HCT116 (cell line): ENCODE data around the gene TEDC1. TPM values are rescaled to one million over a fixed set of nuclear protein-coding genes. Genes with fewer than 3 reads are reported as not detected.

Source experiments
- ATAC-seq: fragments of 200-7000 bp; cut with Tn5 transposase; 2 replicates; pipeline ENCODE4 v1.9.1; 2020; ENCODE audit warnings: mild to moderate bottlenecking, moderate library complexity
- BruUV-seq: library from RNA; stranded (reverse); fragments of 400-500 nt; replicated peaks from 2 replicates; lab custom pipeline; 2021; lab: Mats Ljungman, UMichigan
- CTCF ChIA-PET: fragments of 300-600 bp; sonication (Branson Sonifier 250); formaldehyde crosslinking; loops from one replicate; lab custom pipeline; 2021; ENCODE audit warnings: antibody characterized with exemption; lab: Charles Lee
- POLR2A ChIA-PET: fragments of 300-600, 350-600 bp; sonication (Branson Sonifier 250); formaldehyde crosslinking; loops from one replicate; lab custom pipeline; 2021; ENCODE audit warnings: antibody characterized with exemption; lab: Charles Lee
- RAD21 ChIA-PET, 2 experiments: fragments of 300-600 bp; sonication (Branson Sonifier 250); formaldehyde crosslinking; loops; one replicate each; lab custom pipeline; 2023; ENCODE audit warnings: low total read pairs in 2 of 2; ENCODE audit not compliant: uncharacterized antibody in 2 of 2, unreplicated experiment in 2 of 2, low non-redundant PET in 1 of 2; lab: Charles Lee
- DNase-seq: peaks from one replicate; pipeline ENCODE4 v3.0.0-alpha.2; 2010; ENCODE audit warnings: low read depth, low spot score
- H2AFZ ChIP-seq: fragments of 200-600 bp; shearing (Covaris generic), sonication (generic); 2 replicates; pipeline ENCODE4 v1.6.1; 2017; ENCODE audit warnings: low read depth, mixed run types, mixed read lengths, antibody characterized with exemption, low read length; ENCODE audit not compliant: poor library complexity, severe bottlenecking
- H3K27ac ChIP-seq: 2 replicates; pipeline ENCODE4 v1.5.1; 2012; ENCODE audit warnings: low read depth, low read length
- H3K27me3 ChIP-seq: fragments of 200-600 bp; sonication (generic); 2 replicates; pipeline ENCODE4 v1.6.1; 2016; ENCODE audit warnings: mixed run types, low read length, mixed read lengths; ENCODE audit not compliant: insufficient read depth
- H3K36me3 ChIP-seq, 2 experiments: fragments of 200-500 bp in 1 of 2; fragments of 200-600 bp in 1 of 2; sonication (Bioruptor generic) in 1 of 2; sonication (generic) in 1 of 2; 2 replicates each; pipeline versions ENCODE4 v1.5.1 to v1.6.1; 2014 to 2016; ENCODE audit warnings: low read length in 2 of 2, inconsistent platforms in 1 of 2, mixed read lengths in 1 of 2, mixed run types in 1 of 2; ENCODE audit not compliant: insufficient read depth in 2 of 2, control insufficient read depth in 1 of 2
- H3K4me1 ChIP-seq, 2 experiments: fragments of 200-600 bp in 1 of 2; sonication (generic) in 1 of 2; 2 replicates each; pipeline versions ENCODE4 v1.5.1 to v1.6.1; 2012 to 2017; ENCODE audit warnings: low read length in 2 of 2, inconsistent platforms in 1 of 2, mild to moderate bottlenecking in 1 of 2, mixed read lengths in 1 of 2, mixed run types in 1 of 2, moderate library complexity in 1 of 2; ENCODE audit not compliant: insufficient read depth in 2 of 2, control insufficient read depth in 1 of 2
- H3K4me2 ChIP-seq: fragments of 200-600 bp; sonication (generic); 2 replicates; pipeline ENCODE4 v1.6.1; 2017; ENCODE audit warnings: mixed run types, low read length, mixed read lengths
- H3K4me3 ChIP-seq, 2 experiments: fragments of 200-600 bp in 1 of 2; sonication (generic) in 1 of 2; replicated peaks in 1 of 2; 2 replicates each; pipeline ENCODE4 v1.5.1; 2011 to 2016; ENCODE audit warnings: low read length in 2 of 2, control low read depth in 1 of 2, low read depth in 1 of 2, mild to moderate bottlenecking in 1 of 2, mixed read lengths in 1 of 2, mixed run types in 1 of 2
- H3K79me2 ChIP-seq: fragments of 200-600 bp; sonication (generic); 2 replicates; pipeline ENCODE4 v1.6.1; 2017; ENCODE audit warnings: mild to moderate bottlenecking, mixed run types, low read length, moderate library complexity, mixed read lengths; ENCODE audit not compliant: insufficient read depth
- H3K9ac ChIP-seq: fragments of 200-600 bp; sonication (generic); 2 replicates; pipeline ENCODE4 v1.6.1; 2016; ENCODE audit warnings: low read length, mixed read lengths
- H3K9me2 ChIP-seq: fragments of 200-600 bp; sonication (generic), shearing (Covaris generic); 2 replicates; pipeline ENCODE4 v1.6.1; 2017; ENCODE audit warnings: mixed run types, mild to moderate bottlenecking, moderate library complexity; ENCODE audit not compliant: insufficient read depth
- H3K9me3 ChIP-seq, 2 experiments: fragments of 200-500 bp in 1 of 2; fragments of 200-600 bp in 1 of 2; sonication (Bioruptor generic) in 1 of 2; sonication (generic) in 1 of 2; 2 replicates each; pipeline ENCODE4 v1.6.1; 2014 to 2017; ENCODE audit warnings: low read length in 2 of 2, mixed read lengths in 2 of 2, inconsistent platforms in 1 of 2, low read depth in 1 of 2, mild to moderate bottlenecking in 1 of 2, mixed run types in 1 of 2, moderate library complexity in 1 of 2; ENCODE audit not compliant: control insufficient read depth in 1 of 2, insufficient read depth in 1 of 2
- H4K20me1 ChIP-seq: fragments of 200-600 bp; sonication (generic), shearing (Covaris generic); 2 replicates; pipeline ENCODE4 v1.6.1; 2017; ENCODE audit warnings: mixed run types, mild to moderate bottlenecking, moderate library complexity; ENCODE audit not compliant: insufficient read depth
- CBX3 ChIP-seq: IDR thresholded peaks from 2 replicates; pipeline ENCODE4 v1.6.1; 2012; ENCODE audit warnings: low read depth
- ELF1 ChIP-seq: IDR thresholded peaks from 2 replicates; pipeline ENCODE4 v1.6.1; 2012; ENCODE audit warnings: low read depth, borderline replicate concordance
- EZH2phosphoT487 ChIP-seq: fragments of 200-600 bp; IDR thresholded peaks from 2 replicates; pipeline ENCODE4 v1.6.1; 2018; ENCODE audit warnings: antibody characterized with exemption, borderline replicate concordance
- FOSL1 ChIP-seq: IDR thresholded peaks from 2 replicates; pipeline ENCODE4 v1.6.1; 2012; ENCODE audit warnings: low read depth
- JUND ChIP-seq: IDR thresholded peaks from 2 replicates; pipeline ENCODE4 v1.6.1; 2012
- MAX ChIP-seq: IDR thresholded peaks from 2 replicates; pipeline ENCODE4 v1.6.1; 2012
- POLR2A ChIP-seq: IDR thresholded peaks from 2 replicates; pipeline ENCODE4 v1.7.0; 2011; ENCODE audit warnings: borderline replicate concordance; ENCODE audit not compliant: insufficient read depth, insufficient read length; ENCODE audit errors: extremely low read depth
- POLR2AphosphoS5 ChIP-seq: IDR thresholded peaks from 2 replicates; pipeline ENCODE4 v1.6.1; 2011; ENCODE audit warnings: mild to moderate bottlenecking, low read depth, low read length, moderate library complexity
- RAD21 ChIP-seq: IDR thresholded peaks from 2 replicates; pipeline ENCODE4 v1.6.1; 2012; ENCODE audit warnings: low read depth, mild to moderate bottlenecking
- REST ChIP-seq: IDR thresholded peaks from 2 replicates; pipeline ENCODE4 v1.6.1; 2012; ENCODE audit warnings: low read depth
- SIN3A ChIP-seq: IDR thresholded peaks from 2 replicates; pipeline ENCODE4 v1.6.1; 2012; ENCODE audit warnings: low read depth
- TCF7L2 ChIP-seq: IDR thresholded peaks from 2 replicates; pipeline ENCODE4 v1.7.0; 2011; ENCODE audit warnings: borderline replicate concordance, inconsistent platforms; ENCODE audit not compliant: insufficient read depth, insufficient read length; ENCODE audit errors: extremely low read depth
- YY1 ChIP-seq: IDR thresholded peaks from 2 replicates; pipeline ENCODE4 v1.6.1; 2011; ENCODE audit warnings: low read length, low read depth, moderate library complexity, mild to moderate bottlenecking; ENCODE audit not compliant: insufficient replicate concordance; ENCODE audit errors: extremely low read depth
- ZFX ChIP-seq: fragments of 450-650 bp; IDR thresholded peaks from 2 replicates; pipeline ENCODE4 v1.6.1; 2017
- ZNF274 ChIP-seq: fragments of 200-500 bp; sonication (Bioruptor generic); IDR thresholded peaks from 2 replicates; pipeline ENCODE4 v1.6.1; 2014; ENCODE audit warnings: mild to moderate bottlenecking, low read depth, low read length, inconsistent platforms
- intact Hi-C: fragments of 100-400 bp; cut with micrococcal nuclease; formaldehyde crosslinking; loops from 2 replicates; pipeline ENCODE4 v1.10.0; 2022
- total RNA-seq: library from RNA; stranded (reverse); gene quantifications from one replicate; pipeline ENCODE4 v1.2.1, GENCODE V29; 2021; ENCODE audit not compliant: unreplicated experiment
- TF ChIP-seq, protein P1 (sequence below): IDR thresholded peaks from 2 replicates; pipeline ENCODE4 v1.6.1; 2011; ENCODE audit warnings: mild to moderate bottlenecking, low read length, moderate library complexity; ENCODE audit not compliant: insufficient replicate concordance; ENCODE audit errors: extremely low read depth
- TF ChIP-seq, protein P2 (sequence below): IDR thresholded peaks from 2 replicates; pipeline ENCODE4 v1.6.1; 2012
- TF ChIP-seq, protein P3 (sequence below), 3 experiments: fragments of 200-600 bp in 1 of 3; sonication (generic) in 1 of 3; IDR thresholded peaks in 2 of 3; conservative IDR thresholded peaks in 1 of 3; 2 replicates each; pipeline ENCODE4 v1.5.1; 2012 to 2017; ENCODE audit warnings: low read depth in 2 of 3, low read length in 2 of 3, antibody characterized with exemption in 1 of 3, borderline replicate concordance in 1 of 3, control low read depth in 1 of 3, mild to moderate bottlenecking in 1 of 3, mixed read lengths in 1 of 3, mixed run types in 1 of 3, moderate library complexity in 1 of 3; ENCODE audit not compliant: insufficient read depth in 1 of 3

TEDC1 gene
- total RNA-seq, 1 experiment from 2014 or later: 40.4 TPM

DNA sequence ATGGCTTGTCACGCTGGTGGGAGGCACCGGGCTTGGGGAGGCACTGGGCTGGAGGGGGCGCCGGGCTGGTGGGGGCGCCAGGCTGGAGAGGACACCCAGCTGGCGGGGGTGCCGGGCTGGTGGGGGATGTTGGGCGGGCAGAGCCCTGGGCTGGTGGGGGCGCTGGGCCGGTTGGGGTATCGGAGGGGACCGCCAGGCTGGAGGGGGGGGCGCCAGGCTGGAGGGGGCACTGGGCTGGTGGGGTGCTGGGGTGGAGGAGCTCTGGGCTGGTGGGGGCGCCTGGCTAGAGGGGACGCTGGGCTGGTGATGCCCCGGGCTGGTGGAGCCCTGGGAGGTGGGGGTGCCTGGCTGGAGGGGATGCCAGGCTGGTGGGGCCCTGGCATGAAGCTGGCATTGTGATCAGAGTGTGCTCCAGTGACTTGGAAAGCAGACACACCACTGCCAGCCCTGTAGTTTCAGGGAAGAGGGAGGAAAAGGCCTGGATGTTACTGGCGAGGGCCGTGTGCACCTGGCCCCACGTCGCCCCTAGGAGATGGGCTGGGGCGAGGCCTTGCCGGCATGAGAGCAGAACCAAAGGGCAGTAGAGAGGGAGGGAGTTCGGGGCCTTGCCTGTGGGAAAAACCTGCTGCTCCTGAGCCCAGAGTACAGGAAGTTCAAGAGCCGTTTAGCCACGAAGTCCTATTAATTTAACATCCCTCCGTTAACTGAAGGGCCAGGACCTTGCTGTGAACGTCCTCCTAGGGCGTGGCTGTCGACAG lies 13.1 kb downstream of the TEDC1 start:
- BruUV-seq: no TSS peak
- H2AFZ ChIP-seq: no peak overlapping the region
- no peak for ATAC-seq
- POLR2A ChIA-PET: no interaction called here
- H4K20me1 ChIP-seq: no peaks in the 10 kb centered on the region
- no peaks in the 10 kb centered on the region for H3K79me2 ChIP-seq
- no peak overlapping the region for H3K4me2 ChIP-seq
- no peaks in the 10 kb centered on the region for H3K9me2 ChIP-seq
- intact Hi-C loops: no loop called here
- CTCF ChIA-PET: no interaction called here
- TF ChIP-seq REST (no peak), RAD21 (no peak), ZFX (no peak), YY1 (no peak), FOSL1 (no peak), MAX (no peak), EZH2phosphoT487 (no peak), POLR2AphosphoS5 (no peak), TCF7L2 (no peak), POLR2A (no peak), ZNF274 (no peak), SIN3A (no peak), CBX3 (no peak), JUND (no peak), ELF1 (no peak)
- TF ChIP-seq, protein P1, sequence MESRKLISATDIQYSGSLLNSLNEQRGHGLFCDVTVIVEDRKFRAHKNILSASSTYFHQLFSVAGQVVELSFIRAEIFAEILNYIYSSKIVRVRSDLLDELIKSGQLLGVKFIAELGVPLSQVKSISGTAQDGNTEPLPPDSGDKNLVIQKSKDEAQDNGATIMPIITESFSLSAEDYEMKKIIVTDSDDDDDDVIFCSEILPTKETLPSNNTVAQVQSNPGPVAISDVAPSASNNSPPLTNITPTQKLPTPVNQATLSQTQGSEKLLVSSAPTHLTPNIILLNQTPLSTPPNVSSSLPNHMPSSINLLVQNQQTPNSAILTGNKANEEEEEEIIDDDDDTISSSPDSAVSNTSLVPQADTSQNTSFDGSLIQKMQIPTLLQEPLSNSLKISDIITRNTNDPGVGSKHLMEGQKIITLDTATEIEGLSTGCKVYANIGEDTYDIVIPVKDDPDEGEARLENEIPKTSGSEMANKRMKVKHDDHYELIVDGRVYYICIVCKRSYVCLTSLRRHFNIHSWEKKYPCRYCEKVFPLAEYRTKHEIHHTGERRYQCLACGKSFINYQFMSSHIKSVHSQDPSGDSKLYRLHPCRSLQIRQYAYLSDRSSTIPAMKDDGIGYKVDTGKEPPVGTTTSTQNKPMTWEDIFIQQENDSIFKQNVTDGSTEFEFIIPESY: no peak
- TF ChIP-seq, protein P2, sequence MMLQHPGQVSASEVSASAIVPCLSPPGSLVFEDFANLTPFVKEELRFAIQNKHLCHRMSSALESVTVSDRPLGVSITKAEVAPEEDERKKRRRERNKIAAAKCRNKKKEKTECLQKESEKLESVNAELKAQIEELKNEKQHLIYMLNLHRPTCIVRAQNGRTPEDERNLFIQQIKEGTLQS: no peak
- TF ChIP-seq, protein P3, sequence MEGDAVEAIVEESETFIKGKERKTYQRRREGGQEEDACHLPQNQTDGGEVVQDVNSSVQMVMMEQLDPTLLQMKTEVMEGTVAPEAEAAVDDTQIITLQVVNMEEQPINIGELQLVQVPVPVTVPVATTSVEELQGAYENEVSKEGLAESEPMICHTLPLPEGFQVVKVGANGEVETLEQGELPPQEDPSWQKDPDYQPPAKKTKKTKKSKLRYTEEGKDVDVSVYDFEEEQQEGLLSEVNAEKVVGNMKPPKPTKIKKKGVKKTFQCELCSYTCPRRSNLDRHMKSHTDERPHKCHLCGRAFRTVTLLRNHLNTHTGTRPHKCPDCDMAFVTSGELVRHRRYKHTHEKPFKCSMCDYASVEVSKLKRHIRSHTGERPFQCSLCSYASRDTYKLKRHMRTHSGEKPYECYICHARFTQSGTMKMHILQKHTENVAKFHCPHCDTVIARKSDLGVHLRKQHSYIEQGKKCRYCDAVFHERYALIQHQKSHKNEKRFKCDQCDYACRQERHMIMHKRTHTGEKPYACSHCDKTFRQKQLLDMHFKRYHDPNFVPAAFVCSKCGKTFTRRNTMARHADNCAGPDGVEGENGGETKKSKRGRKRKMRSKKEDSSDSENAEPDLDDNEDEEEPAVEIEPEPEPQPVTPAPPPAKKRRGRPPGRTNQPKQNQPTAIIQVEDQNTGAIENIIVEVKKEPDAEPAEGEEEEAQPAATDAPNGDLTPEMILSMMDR (IDR thresholded peaks at IDR 0.05 in 2 of 3, conservative IDR thresholded peaks at IDR 0.05 in 1 of 3; ENCODE audit: borderline replicate concordance in 1 of 3, insufficient read depth in 1 of 3, low read depth in 2 of 3, low read length in 2 of 3): no peak
- no peak overlapping the region for H3K9ac ChIP-seq
- no peaks in the 10 kb centered on the region for H3K4me1 ChIP-seq
- RAD21 ChIA-PET: no interaction called here
- H3K9me3 ChIP-seq: no peaks in the 10 kb centered on the region
- no peak overlapping the region for H3K4me3 ChIP-seq
- H3K27ac ChIP-seq: no peak overlapping the region
- DNase-seq: no peak
- no peaks in the 10 kb centered on the region for H3K27me3 ChIP-seq
- H3K36me3 ChIP-seq: no peaks in the 10 kb centered on the region
